ENCODE results near the gene MADCAM1. TPM values are rescaled to one million over a fixed set of nuclear protein-coding genes. Genes with fewer than 3 reads are reported as not detected.

The MADCAM1 gene
- total RNA-seq, 2 donors from 2014 or later: 0.80 to 0.91 TPM

DNA sequence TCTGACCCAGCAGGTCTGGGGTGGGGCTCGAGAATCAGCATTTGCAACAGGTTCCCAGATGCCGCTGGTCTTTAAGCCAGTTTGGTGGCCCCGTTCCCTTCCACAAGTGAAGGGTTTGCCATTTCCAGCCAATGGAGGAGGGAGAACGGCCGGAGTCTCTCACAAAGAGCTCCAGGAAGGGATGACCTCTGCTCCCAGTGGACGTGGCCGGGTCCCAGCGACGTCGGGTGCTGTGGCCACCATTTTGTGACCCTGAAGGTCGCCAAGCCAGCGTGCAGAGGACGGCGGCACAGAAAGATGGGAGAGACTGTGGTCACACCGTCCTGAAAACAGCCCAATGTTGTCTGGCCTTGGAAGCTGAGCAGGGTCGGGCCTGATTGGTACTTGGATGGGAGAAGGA lies 43.5 kb upstream of the MADCAM1 start:
- DNase-seq (ENCODE audit: low spot score): no peak
- Histone ChIP-seq H3K4me1 (replicated peaks) (no peaks in the 10 kb centered on the region), H3K4me3 (no peak overlapping the region), H3K27me3 (replicated peaks; ENCODE audit: insufficient read depth) (no peaks in the 10 kb centered on the region), H3K27ac (no peak overlapping the region), H3K36me3 (no peaks in the 10 kb centered on the region), H3K9me3 (no peaks in the 10 kb centered on the region)
- intact Hi-C loops (cut with DNase I): no loop called here
- TF ChIP-seq, protein P1, sequence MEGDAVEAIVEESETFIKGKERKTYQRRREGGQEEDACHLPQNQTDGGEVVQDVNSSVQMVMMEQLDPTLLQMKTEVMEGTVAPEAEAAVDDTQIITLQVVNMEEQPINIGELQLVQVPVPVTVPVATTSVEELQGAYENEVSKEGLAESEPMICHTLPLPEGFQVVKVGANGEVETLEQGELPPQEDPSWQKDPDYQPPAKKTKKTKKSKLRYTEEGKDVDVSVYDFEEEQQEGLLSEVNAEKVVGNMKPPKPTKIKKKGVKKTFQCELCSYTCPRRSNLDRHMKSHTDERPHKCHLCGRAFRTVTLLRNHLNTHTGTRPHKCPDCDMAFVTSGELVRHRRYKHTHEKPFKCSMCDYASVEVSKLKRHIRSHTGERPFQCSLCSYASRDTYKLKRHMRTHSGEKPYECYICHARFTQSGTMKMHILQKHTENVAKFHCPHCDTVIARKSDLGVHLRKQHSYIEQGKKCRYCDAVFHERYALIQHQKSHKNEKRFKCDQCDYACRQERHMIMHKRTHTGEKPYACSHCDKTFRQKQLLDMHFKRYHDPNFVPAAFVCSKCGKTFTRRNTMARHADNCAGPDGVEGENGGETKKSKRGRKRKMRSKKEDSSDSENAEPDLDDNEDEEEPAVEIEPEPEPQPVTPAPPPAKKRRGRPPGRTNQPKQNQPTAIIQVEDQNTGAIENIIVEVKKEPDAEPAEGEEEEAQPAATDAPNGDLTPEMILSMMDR (IDR thresholded peaks at IDR 0.05): no peak
- TF ChIP-seq POLR2A (IDR thresholded peaks at IDR 0.05) (no peak), POLR2AphosphoS5 (IDR thresholded peaks at IDR 0.05) (no peak)
- 93% methylated on average over 16 of the region's 16 CpGs for WGBS

DNA sequence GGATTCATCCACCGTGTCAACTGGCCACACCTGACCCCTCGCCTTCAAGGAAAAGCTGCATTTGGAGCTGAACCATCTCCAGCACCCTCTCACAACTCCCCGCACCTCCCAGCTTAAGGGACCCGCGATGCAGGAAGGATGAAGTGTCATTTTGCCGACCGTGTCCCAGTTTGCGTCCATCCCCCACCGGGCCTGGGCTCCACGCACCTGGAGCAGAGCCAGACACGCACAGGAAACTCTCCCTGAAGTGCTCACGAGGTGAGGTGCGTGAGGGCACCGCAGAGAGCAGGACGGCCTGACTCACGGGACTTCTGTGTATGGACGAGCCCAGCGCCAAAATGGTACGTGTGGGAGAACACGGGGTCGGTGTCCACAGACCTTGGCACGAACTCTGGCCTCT lies 42.7 kb upstream of the MADCAM1 start:
- 94% methylated on average over 22 of the region's 22 CpGs for WGBS
- Histone ChIP-seq H3K27me3 (replicated peaks; ENCODE audit: insufficient read depth) (no peaks in the 10 kb centered on the region), H3K4me3 (no peak overlapping the region), H3K36me3 (no peaks in the 10 kb centered on the region), H3K27ac (no peak overlapping the region), H3K4me1 (replicated peaks) (no peaks in the 10 kb centered on the region), H3K9me3 (no peaks in the 10 kb centered on the region)
- intact Hi-C loops (cut with DNase I): no loop called here
- TF ChIP-seq, protein P1 (IDR thresholded peaks at IDR 0.05): no peak
- TF ChIP-seq POLR2AphosphoS5 (IDR thresholded peaks at IDR 0.05) (no peak), POLR2A (IDR thresholded peaks at IDR 0.05) (no peak)
- DNase-seq (ENCODE audit: low spot score): no peak

DNA sequence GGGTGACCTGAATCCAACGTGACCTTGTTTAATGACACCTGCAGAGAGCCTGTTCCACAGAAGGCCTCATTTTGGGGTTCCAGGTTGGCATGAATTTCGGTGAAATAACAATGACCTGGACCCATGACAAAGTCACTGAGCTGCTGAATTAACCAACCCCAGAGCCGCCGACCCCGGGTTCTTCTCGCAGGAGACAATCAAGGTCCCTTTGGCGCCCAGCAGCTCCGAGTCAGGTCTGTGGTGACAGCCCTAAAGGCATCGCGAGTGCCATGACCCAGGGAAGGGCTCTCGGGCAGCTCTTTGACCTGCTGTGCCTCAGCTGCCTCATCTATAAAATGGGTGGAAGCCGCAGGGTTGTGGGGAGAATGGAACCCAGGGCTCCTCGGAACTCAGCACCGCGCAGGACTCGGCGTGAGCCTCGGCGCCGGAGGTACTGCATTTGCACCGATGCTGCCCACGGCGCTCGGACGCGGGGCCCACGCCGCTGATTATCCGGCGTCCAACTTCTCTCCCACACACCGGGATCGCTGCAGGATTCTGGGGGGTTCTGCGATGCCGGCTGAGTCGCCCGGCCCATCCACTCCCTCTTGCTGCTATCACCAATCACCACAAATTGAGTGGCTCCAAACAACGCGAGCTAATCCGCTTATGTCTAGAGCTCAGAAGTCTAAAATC lies 41.1 kb upstream of the MADCAM1 start:
- 95% methylated on average over 39 of the region's 39 CpGs for WGBS
- TF ChIP-seq, protein P1 (IDR thresholded peaks at IDR 0.05): no peak
- TF ChIP-seq POLR2A (IDR thresholded peaks at IDR 0.05) (no peak), POLR2AphosphoS5 (IDR thresholded peaks at IDR 0.05) (no peak)
- Histone ChIP-seq H3K27me3 (replicated peaks; ENCODE audit: insufficient read depth) (no peaks in the 10 kb centered on the region), H3K4me3 (no peak overlapping the region), H3K36me3 (no peaks in the 10 kb centered on the region), H3K9me3 (no peaks in the 10 kb centered on the region), H3K4me1 (replicated peaks) (no peaks in the 10 kb centered on the region), H3K27ac (no peak overlapping the region)
- intact Hi-C loops (cut with DNase I): no loop called here
- no peak for DNase-seq (ENCODE audit: low spot score)

DNA sequence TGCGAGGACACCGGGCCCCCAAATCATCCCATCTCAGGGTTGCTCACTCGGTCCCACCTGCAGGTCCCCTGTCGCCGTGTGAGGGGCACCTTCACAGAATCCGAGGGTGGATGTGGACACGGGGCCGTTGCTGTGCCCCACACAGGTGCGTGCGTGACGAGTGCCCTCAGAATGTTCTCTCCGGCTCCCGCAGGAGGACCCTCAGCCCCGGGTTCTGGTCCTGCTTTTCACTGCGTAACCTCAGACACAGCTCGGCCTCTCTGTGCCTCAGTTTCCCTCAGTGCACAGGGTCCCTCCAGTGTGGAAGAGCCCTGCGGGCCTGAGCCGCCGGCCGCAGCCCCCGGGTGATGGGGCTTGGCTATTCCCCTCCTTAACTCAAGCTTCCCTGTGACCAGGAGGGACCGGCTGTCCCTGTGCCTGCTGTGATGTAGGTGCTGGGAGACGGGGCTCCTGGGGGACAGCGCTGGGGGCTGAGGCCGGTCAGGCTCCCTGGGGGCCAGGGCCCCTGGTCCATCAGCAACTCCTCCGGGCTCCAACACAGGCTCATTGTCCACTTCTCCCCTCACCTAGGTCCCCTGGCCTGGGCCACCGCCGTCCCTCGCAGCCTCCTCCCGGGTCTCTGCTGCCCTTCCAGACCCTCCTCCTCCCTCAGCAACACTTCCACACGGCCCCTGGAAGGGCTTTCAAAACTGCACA lies 40.3 kb upstream of the MADCAM1 start:
- intact Hi-C loops (cut with DNase I): no loop called here
- H3K4me3 ChIP-seq: no peak overlapping the region
- no peaks in the 10 kb centered on the region for H3K36me3 ChIP-seq
- WGBS: 87% methylated on average over 21 of the region's 31 CpGs
- no peaks in the 10 kb centered on the region for H3K4me1 ChIP-seq (replicated peaks)
- no peaks in the 10 kb centered on the region for H3K27me3 ChIP-seq (replicated peaks; ENCODE audit: insufficient read depth)
- no peaks in the 10 kb centered on the region for H3K9me3 ChIP-seq
- no peak overlapping the region for H3K27ac ChIP-seq
- no peak for DNase-seq (ENCODE audit: low spot score)
- TF ChIP-seq, protein P1 (IDR thresholded peaks at IDR 0.05): no peak
- TF ChIP-seq POLR2AphosphoS5 (IDR thresholded peaks at IDR 0.05): no peak
